Measurements from ENCODE around the gene TMEM120A.

TMEM120A gene

DNA sequence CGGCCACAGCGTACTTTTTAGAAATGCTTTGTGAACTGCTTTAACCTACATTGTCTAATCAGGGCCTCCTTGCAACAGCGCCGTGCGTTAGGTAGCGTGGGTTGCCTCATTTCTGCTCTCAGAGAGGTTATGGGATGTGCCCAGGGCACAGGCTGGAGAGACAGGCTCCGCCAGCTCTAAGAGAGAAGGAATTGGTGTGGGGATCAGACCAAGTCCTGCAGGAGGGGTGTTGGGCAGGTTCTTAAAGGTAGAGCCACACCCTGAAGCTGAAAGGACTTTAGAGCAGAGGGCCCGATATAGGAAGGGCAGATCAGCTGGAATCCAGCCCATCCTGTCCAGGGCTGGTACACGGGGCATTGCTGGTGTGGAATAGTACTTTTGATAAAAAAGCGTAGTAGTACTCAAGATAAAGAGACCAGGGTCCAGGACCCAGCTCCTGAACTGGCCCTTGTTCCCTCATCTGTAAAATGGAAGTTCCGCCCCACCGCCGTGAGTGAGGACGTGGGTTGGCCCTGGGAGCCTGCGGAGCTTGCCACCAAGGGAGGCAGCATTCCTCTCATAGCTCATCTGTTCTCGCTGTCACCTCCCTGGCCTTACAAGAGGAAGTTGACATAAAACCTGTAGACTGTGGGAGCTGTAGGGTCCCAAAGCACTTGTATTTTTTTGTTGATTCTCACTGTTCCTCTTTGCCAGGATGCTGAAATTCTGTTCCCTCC lies 37.2 kb downstream of the TMEM120A start:
- no peak for DNase-seq

- no peak for DNase-seq
Observed at GRCh38 chr7:75955331-75955955, 39.0 kb downstream of the TMEM120A start.

- no peak for DNase-seq
Observed at GRCh38 chr7:75953931-75954330, 40.5 kb downstream of the TMEM120A start.

DNA sequence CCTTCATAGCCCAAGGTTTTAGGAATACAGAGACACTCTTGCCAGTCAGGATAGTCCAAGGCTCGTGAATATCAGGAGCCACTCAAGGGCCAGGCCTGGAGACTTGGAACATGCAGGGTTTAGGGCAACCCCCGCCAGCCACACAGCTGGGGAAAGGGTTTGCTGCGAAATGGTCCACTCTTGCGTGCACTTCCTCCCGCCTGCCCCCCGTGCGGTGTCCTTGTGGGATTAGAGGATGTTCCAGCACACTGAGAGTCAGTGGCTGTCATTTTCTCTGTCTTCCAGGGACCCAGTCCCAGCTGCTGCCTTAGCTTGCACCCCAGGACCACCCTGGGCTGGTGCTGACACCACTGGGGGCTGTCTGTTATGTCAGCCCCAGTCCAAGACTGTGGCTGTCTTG lies 41.0 kb downstream of the TMEM120A start:
- DNase-seq: no peak

DNA sequence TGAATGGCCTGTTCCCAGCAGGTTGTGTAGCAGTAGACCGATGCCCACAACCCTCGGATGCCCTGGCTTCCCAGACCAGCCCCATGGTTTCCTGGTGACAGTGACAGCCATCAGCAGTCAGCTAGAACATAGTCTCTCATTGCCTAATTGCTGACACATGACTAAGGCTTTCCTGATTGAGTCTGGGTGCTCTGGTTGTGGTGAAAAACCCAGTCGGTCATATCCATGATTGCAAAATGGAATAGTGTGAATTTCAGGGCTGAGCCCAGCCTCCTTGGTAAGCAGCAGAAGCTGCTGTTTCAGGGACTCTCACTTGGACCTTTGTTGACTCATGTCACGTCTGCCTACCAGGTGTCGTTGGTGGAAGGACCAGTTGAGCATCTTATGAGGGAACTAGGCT lies 42.9 kb downstream of the TMEM120A start:
- DNase-seq: peak; percentile 40

GRCh38 chr7:75950111-75950681 lies 44.2 kb downstream of the TMEM120A start:
- peak; percentile 47 for DNase-seq

GRCh38 chr7:75948179-75948578 lies 46.2 kb downstream of the TMEM120A start:
- no peak for DNase-seq

- no peak for DNase-seq
Observed at GRCh38 chr7:75946207-75946855, 48.1 kb downstream of the TMEM120A start.

DNA sequence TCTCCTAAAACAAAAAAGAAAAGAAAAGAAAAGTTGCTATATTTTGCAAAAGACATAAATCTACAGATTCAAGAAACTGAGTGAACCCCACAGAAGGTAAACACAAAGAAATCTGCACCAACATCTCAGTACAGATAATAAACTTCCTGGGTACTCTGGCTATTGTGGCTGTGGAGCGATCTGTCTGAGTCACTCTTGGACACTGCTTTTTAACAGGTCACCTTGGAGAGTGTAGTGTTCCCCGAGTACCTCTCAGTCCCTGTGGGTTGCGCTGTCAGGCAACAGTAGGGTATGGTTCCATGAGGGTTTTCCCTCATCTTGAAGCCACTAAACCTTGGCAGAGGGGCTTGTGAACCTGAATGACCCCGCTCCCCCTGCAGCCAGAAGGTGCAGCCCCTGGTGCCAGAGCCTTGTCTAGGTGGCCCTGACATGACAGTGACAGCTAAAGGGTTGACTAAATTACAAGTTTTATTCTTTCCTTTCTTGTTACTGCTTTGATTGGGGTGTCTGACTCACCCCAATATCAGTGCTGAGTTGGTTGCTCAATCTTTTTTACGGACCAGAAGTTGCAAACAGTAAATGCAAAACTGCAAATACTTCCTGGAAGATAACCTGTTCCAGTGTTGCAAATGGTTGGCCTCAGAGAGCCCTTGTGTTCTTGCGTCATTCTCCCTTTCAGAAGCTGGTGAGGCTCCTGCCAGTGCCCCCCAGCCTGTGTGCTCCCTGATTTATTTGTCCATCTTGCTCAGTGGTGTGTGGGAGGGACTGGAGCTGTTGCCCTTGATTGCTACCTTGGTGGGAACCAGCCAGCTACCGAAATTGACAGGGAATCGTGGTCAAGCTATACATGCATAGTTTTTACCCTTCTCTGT lies 48.9 kb downstream of the TMEM120A start:
- DNase-seq: peak; percentile 36

DNA sequence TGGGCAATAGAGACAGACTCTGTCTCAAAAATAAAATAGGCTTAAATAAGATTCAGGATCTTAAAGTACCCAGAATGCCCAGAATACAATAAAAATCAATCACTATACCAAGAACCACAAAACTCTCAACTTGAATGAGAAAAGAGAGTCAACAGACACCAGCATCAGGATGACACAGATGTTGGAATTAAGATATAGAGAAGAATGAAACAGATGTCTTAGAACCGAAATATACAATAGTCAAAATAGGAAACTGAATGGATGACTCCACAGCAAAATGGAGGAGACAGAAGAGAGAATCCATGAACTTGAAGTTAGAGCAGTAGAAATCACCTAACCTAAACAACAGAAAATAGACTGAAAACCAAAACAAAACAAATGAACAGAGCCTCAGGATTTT lies 49.9 kb downstream of the TMEM120A start:
- no peak for DNase-seq

GRCh38 chr7:75943864-75944263 lies 50.5 kb downstream of the TMEM120A start:
- peak; percentile 27 for DNase-seq

GRCh38 chr7:75938921-75939320 lies 55.5 kb downstream of the TMEM120A start:
- DNase-seq: no peak

- peak; percentile 71 for DNase-seq
Observed at GRCh38 chr7:75937958-75938786, 56.2 kb downstream of the TMEM120A start.

All from DMS53 (cell line).